Right cardiac atrium (tissue), 5 donors: ENCODE data around the gene COX7B2. TPM values are rescaled to one million over a fixed set of nuclear protein-coding genes. Genes with fewer than 3 reads are reported as not detected.

ENCODE experiments used
- ATAC-seq, 2 donors: fragments of 200-7000 bp; cut with Tn5 transposase; one replicate each; pipeline versions ENCODE4 v1.8.0 to v1.9.1; 2020; ENCODE audit warnings: moderate library complexity in 2 of 2, mild to moderate bottlenecking in 1 of 2
- DNase-seq, 3 donors: peaks; one replicate each; pipeline ENCODE4 v3.0.0-alpha.2; 2020
- H3K27ac ChIP-seq: one replicate; pipeline ENCODE4 v1.5.1; 2013; ENCODE audit warnings: mild to moderate bottlenecking, low read length, control low read depth, moderate library complexity
- H3K27me3 ChIP-seq: one replicate; pipeline ENCODE4 v1.6.1; 2013; ENCODE audit not compliant: control insufficient read depth, insufficient read depth
- H3K4me1 ChIP-seq: one replicate; pipeline ENCODE4 v1.6.1; 2013; ENCODE audit warnings: low read length; ENCODE audit not compliant: control insufficient read depth, insufficient read depth
- H3K4me3 ChIP-seq: one replicate; pipeline ENCODE4 v1.5.1; 2013; ENCODE audit warnings: low read length, control low read depth
- H3K9me3 ChIP-seq: one replicate; pipeline ENCODE4 v1.6.1; 2013; ENCODE audit warnings: low read length; ENCODE audit not compliant: control insufficient read depth
- WGBS: extraction: QIAGEN DNeasy Blood & Tissue Kit; methylation state at CpG from one replicate; pipeline ENCODE4 v1.1.7; 2013; 5-methylcytosine and 5-hydroxymethylcytosine counted together
- intact Hi-C, 4 donors: fragments of 100-400 bp; cut with DNase I; formaldehyde crosslinking; loops; one replicate each; pipeline versions ENCODE4 v1.11.0 to v1.14.0; 2022 to 2023
- polyA plus RNA-seq: library from polyadenylated mRNA; stranded (reverse); fragments of 200-250 nt; gene quantifications from one replicate; pipeline ENCODE4 v1.2.3, GENCODE V29; 2013
- total RNA-seq, 4 donors: library from RNA; stranded (reverse); fragmentation: NEBNext Ultra II Directional; extraction: Animal tissue kit (Norgen Biotek cat#: 25700); gene quantifications; one replicate each; pipeline ENCODE4 v1.2.1, GENCODE V29; 2021
- donor health status: healthy with polysubstance abuse.
- donor health status: DM: no; HTN: yes; CAD: no.
- donor health status: DM: no; HTN: no; CAD: no.
- donor health status: DM: no; HTN: yes; CAD: no; lungs with severe emphysema.
- donor health status: DM: yes; HTN: yes; CAD: no.

The COX7B2 gene
- total and polyA plus RNA-seq, 5 donors = not detected

DNA sequence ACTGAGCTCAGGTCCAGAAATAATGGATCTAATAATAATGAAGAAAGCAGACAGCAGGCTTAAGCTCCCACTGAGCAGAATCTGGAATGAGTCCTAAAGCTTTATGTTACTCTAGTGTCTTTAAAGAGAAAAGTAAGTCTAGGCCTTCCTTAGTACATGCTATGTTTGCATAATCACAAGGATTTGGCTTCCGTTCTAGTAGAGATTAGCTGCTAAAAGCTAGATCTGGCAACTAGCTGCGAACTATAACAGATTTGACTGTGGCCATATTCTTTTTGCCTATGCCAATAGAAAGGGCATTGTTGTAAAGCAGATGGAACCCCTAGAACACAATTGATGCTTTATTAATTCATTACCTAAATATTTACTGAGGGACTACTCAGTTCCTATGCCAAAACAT is 19.0 kb downstream of the COX7B2 start:
- ATAC-seq = no peak
- Histone ChIP-seq H3K4me3 (no peak overlapping the region), H3K4me1 (no peaks in the 10 kb centered on the region), H3K27me3 (no peaks in the 10 kb centered on the region), H3K9me3 (no peaks in the 10 kb centered on the region), H3K27ac (no peak overlapping the region)
- intact Hi-C loops = no loop called here
- no peak for DNase-seq
- 50% methylated on average over 2 of the region's 2 CpGs for WGBS

DNA sequence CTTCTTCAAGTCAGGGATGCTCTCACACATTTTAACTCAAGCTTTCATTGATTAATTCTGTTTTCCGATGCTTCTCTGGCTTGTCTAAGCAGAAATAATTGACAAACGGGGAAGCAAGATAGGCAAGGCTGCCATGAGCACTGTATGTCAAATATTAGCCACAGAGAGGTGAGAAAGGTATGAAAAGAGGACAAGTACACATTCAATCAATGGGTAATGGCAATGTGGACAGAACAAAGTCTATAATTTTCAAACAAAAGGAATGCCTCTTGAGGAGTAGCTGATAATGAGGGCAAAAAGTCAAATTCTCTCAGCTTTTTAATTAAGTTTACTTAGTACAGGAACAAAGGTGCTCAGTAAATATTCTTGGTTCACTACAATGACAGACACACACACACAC is 19.6 kb downstream of the COX7B2 start:
- Histone ChIP-seq H3K27me3 (no peaks in the 10 kb centered on the region), H3K27ac (no peak overlapping the region), H3K9me3 (no peaks in the 10 kb centered on the region), H3K4me3 (no peak overlapping the region), H3K4me1 (no peaks in the 10 kb centered on the region)
- no peak for ATAC-seq
- intact Hi-C loops = no loop called here
- WGBS = 71% methylated on average over 2 of the region's 2 CpGs
- no peak for DNase-seq

DNA sequence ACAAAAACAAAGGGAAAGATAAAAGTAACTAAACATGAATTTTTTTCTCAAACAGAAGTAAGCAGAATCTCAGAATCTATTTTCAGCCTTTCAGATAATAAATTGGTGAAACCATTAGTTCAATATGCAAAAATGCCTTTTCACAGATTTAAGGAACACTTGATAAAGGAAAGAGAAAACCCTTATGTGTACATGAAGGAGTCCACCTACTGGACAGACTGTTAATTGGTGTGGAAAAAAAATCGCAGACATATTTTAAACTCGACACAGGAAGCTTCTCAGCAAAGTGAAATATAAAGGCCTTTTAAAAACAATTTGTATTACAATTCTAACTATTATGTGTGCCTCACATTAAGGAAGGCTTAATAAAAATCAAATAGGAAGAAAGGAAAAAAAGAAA is 22.3 kb downstream of the COX7B2 start:
- H3K27ac ChIP-seq = no peak overlapping the region
- H3K4me1 ChIP-seq = no peaks in the 10 kb centered on the region
- H3K27me3 ChIP-seq = no peaks in the 10 kb centered on the region
- DNase-seq (no peak), ATAC-seq (no peak)
- intact Hi-C loops = no loop called here
- no peaks in the 10 kb centered on the region for H3K9me3 ChIP-seq
- no peak overlapping the region for H3K4me3 ChIP-seq
- WGBS = 24% methylated on average over 2 of the region's 2 CpGs

GRCh38 chr4:46878641-46879040 is 30.4 kb downstream of the COX7B2 start:
- intact Hi-C loops = no loop called here
- no peak for ATAC-seq
- WGBS = 78% methylated on average over 3 of the region's 3 CpGs
- DNase-seq = no peak
- H3K4me1 ChIP-seq = no peaks in the 10 kb centered on the region
- no peak overlapping the region for H3K27ac ChIP-seq
- no peak overlapping the region for H3K4me3 ChIP-seq
- H3K9me3 ChIP-seq = no peaks in the 10 kb centered on the region
- no peaks in the 10 kb centered on the region for H3K27me3 ChIP-seq

GRCh38 chr4:46874811-46875210 is 34.2 kb downstream of the COX7B2 start:
- H3K9me3 ChIP-seq = no peaks in the 10 kb centered on the region
- no peak overlapping the region for H3K27ac ChIP-seq
- WGBS = 47% methylated on average over 1 of the region's 1 CpG
- no peaks in the 10 kb centered on the region for H3K27me3 ChIP-seq
- DNase-seq (no peak), ATAC-seq (no peak)
- intact Hi-C loops = no loop called here
- H3K4me1 ChIP-seq = no peaks in the 10 kb centered on the region
- no peak overlapping the region for H3K4me3 ChIP-seq

- H3K9me3 ChIP-seq = no peaks in the 10 kb centered on the region
- intact Hi-C loops = no loop called here
- ATAC-seq (no peak), DNase-seq (no peak)
- no peak overlapping the region for H3K4me3 ChIP-seq
- 46% methylated on average over 2 of the region's 2 CpGs for WGBS
- H3K4me1 ChIP-seq = no peaks in the 10 kb centered on the region
- H3K27ac ChIP-seq = no peak overlapping the region
- H3K27me3 ChIP-seq = no peaks in the 10 kb centered on the region
These were observed 38.6 kb downstream of the COX7B2 start for GRCh38 chr4:46870411-46870810.

GRCh38 chr4:46856333-46856732 is 52.7 kb downstream of the COX7B2 start:
- H3K27ac ChIP-seq = no peak overlapping the region
- no peak overlapping the region for H3K4me3 ChIP-seq
- no peak for DNase-seq
- H3K9me3 ChIP-seq = no peaks in the 10 kb centered on the region
- no peaks in the 10 kb centered on the region for H3K4me1 ChIP-seq
- H3K27me3 ChIP-seq = no peaks in the 10 kb centered on the region
- ATAC-seq = peak in 1 of 2 donors; percentile 67
- intact Hi-C loops = no loop called here

DNA sequence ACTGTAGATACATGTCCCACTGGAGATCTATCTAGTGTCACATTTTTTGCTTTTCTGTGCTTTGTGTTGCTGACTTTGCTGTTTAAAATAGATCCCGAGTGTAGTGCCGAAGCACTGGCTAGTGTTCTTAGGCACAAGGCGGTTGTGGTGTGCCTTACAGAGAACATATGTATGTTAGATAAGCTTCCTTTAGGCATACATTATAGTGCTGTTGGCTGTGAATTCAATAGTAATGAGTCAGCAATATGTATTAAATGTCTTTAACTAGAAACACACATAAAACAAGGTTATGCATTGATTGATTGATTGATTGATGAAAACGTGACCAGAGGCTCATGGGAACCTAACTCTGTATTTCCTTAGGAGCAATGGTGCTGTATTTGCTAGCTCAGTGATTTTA is 56.2 kb downstream of the COX7B2 start:
- no peaks in the 10 kb centered on the region for H3K27me3 ChIP-seq
- no peak overlapping the region for H3K4me3 ChIP-seq
- no peaks in the 10 kb centered on the region for H3K9me3 ChIP-seq
- no peak for DNase-seq
- ATAC-seq = no peak
- no peaks in the 10 kb centered on the region for H3K4me1 ChIP-seq
- intact Hi-C loops = no loop called here
- 69% methylated on average over 4 of the region's 4 CpGs for WGBS
- H3K27ac ChIP-seq = no peak overlapping the region

DNA sequence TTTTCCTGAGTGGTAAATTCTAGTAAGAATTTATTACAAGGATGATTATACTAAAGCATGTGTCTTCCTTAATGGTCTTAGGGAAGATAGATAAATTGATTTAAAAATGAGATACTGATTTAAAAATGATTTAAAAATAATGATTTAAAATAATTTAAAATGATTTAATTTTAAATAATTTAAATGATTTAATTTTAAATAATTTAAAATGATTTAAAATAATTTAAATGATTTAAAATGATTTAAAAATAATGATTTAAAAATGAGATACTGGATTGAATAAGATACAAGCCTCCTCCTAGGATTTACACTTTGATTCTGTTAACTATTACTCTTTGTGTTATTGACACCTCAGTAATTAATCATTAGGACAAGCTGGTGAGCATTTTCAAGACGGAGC is 59.0 kb downstream of the COX7B2 start:
- intact Hi-C loops = no loop called here
- no peak overlapping the region for H3K4me3 ChIP-seq
- H3K27me3 ChIP-seq = no peaks in the 10 kb centered on the region
- WGBS = 91% methylated on average over 1 of the region's 1 CpG
- H3K4me1 ChIP-seq = no peaks in the 10 kb centered on the region
- H3K27ac ChIP-seq = no peak overlapping the region
- DNase-seq (no peak), ATAC-seq (no peak)
- H3K9me3 ChIP-seq = no peaks in the 10 kb centered on the region

GRCh38 chr4:46844325-46844917 is 64.6 kb downstream of the COX7B2 start:
- DNase-seq = no peak
- peak in 1 of 2 donors; percentile 28 for ATAC-seq
- Histone ChIP-seq H3K27me3 (no peaks in the 10 kb centered on the region), H3K9me3 (no peaks in the 10 kb centered on the region), H3K4me3 (no peak overlapping the region), H3K27ac (no peak overlapping the region), H3K4me1 (no peaks in the 10 kb centered on the region)
- WGBS = 5% methylated on average over 8 of the region's 8 CpGs
- intact Hi-C loops = loop anchor here in 3 of 4 donors (10.0 kb wide), 2 partner anchors 190 to 540 kb away; partner anchors contain the start of gene GABRB1 (in 2 of the 3)

GRCh38 chr4:46839128-46839527 is 69.9 kb downstream of the COX7B2 start:
- Histone ChIP-seq H3K9me3 (no peaks in the 10 kb centered on the region), H3K4me3 (no peak overlapping the region), H3K4me1 (no peaks in the 10 kb centered on the region), H3K27me3 (no peaks in the 10 kb centered on the region), H3K27ac (no peak overlapping the region)
- 57% methylated on average over 1 of the region's 1 CpG for WGBS
- DNase-seq = no peak
- no peak for ATAC-seq
- intact Hi-C loops = no loop called here

- 89% methylated on average over 2 of the region's 2 CpGs for WGBS
- Histone ChIP-seq H3K27ac (no peak overlapping the region), H3K4me3 (no peak overlapping the region), H3K27me3 (no peaks in the 10 kb centered on the region), H3K4me1 (no peaks in the 10 kb centered on the region), H3K9me3 (no peaks in the 10 kb centered on the region)
- DNase-seq (no peak), ATAC-seq (no peak)
- intact Hi-C loops = no loop called here
These were observed 71.4 kb downstream of the COX7B2 start for GRCh38 chr4:46837639-46838038.
